T-helper 1 cell treated with Interleukin-12 subunit alpha and Interleukin-12 subunit beta and Interleukin-4 antibody, amounts not matched to agents 30 ng/mL and 1 ng/mL, for 36 hours (primary cell): ENCODE results near the gene A2ML1. TPM values are rescaled to one million over a fixed set of nuclear protein-coding genes. Genes with fewer than 3 reads are reported as not detected.
"Not testable (repeated sequence)": the region's sequence is repeated elsewhere in the genome, so short reads cannot be mapped to it uniquely, and the experiment has no call there.

Source experiments
- intact Hi-C: fragments of 100-400 bp; cut with micrococcal nuclease; formaldehyde crosslinking; loops from one replicate; pipeline ENCODE4 v1.15.1; 2024
- total RNA-seq: library from RNA; stranded (reverse); gene quantifications from 2 replicates; pipeline ENCODE4 v1.2.3, GENCODE V29; 2022

The A2ML1 gene
- not detected in 2 replicates for total RNA-seq

GRCh38 chr12:8822298-8822697, at the start of gene A2ML1:
A2ML1 (plus strand) TSS chr12:8822621; CDS start chr12:8822652, 31 bp downstream.
- intact Hi-C loops = no loop called here

DNA sequence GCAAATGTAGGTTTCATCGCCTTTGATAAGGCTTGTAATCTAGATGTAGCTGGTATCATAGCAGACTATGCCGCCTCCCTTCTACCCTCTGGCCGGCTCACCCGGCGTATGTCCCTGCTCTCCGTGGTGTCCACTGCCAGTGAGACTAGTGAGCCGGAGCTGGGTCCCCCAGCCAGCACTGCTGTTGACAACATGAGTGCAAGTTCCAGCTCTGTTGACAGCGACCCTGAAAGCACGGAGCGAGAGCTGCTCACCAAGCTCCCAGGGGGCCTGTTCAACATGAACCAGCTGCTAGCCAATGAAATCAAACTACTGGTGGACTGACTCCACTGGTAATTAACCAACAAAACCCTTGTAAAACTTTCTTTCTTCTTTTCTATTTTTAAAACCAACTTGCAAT, 49.0 kb upstream of the A2ML1 start:
- intact Hi-C loops = no loop called here

- intact Hi-C loops = no loop called here
These were observed 43.1 kb upstream of the A2ML1 start for GRCh38 chr12:8779281-8779680.

DNA sequence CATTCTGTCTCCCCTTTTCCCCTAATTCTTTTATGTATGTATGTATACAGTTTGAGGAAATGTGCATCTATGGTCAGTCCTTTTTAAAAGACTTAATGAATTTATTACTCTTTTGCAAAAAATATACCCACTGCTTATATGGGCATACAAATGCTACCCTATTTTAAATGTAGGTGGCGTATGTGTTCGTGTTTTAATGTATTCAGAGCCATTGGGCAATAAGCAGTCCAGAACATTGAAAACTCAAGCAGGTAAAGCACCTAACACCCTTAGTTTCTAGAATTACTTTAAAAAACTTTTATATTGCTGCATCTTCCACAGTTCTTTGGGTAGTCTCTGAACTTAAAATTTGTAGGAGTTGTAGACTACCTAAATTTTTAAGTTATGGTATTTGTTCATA, 42.6 kb upstream of the A2ML1 start:
- intact Hi-C loops = loop anchor here (1.0 to 10.0 kb wide), 3 partner anchors 110 to 575 kb away; no protein-coding TSS in a partner anchor

- intact Hi-C loops = loop anchor here (1.0 to 10.0 kb wide), 3 partner anchors 110 to 576 kb away; no protein-coding TSS in a partner anchor
These were observed 42.0 kb upstream of the A2ML1 start for GRCh38 chr12:8780389-8780788.

- intact Hi-C loops = loop anchor here (2.0 to 10.0 kb wide), 2 partner anchors 267 to 577 kb away; no protein-coding TSS in a partner anchor
These were observed 40.9 kb upstream of the A2ML1 start for GRCh38 chr12:8781381-8782127.

DNA sequence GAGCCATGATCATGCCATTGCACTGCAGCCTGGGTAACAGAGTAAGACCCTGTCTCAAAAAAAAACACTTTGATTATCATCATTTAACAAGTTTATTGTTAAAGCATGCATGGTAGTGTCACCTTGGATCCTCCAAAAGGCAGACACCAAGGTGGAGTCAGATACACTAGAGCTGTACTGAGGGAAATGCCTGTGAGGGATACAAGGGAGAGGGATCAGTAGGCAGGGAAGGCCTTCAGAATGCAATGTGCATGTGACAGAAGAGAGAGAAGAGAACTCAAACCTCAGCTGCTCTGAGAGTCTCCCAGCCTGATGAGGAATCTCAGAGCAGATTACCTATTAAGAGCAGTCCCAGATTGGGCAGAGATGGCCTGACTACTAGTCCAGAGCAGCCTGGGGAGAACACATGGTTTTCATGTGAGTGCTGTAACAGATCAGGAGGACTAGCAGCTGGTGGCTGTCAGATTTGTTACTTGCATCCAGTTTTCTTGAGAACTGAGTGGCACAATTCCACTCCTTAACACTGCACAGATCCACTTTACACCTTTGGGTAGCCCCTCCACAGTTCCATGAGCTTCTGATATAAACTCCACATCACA, 38.0 kb upstream of the A2ML1 start:
- intact Hi-C loops = loop anchor here (10.0 kb wide), 1 partner anchor 580 kb away; no protein-coding TSS in a partner anchor

DNA sequence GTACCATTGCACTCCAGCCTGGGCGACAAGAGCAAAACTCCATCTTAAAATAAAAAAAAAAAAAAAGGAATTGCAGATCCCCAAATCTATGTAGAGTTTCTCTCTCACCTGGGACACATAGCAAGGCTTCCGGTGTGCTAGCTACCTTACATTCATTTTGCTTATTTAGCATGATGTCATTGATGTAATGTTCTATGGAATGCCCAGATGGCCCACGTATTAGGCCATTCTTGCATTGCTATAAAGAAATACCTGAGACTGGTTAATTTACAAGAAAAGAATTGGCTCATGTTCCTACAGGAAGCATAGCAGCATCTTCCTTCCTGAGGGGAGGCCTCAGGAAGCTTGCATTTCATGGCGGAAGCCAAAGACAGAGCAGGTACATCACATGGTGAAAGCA, 36.9 kb upstream of the A2ML1 start:
- intact Hi-C loops = loop anchor here (10.0 kb wide), 1 partner anchor 581 kb away; no protein-coding TSS in a partner anchor

- intact Hi-C loops = loop anchor here (10.0 kb wide), 1 partner anchor 582 kb away; no protein-coding TSS in a partner anchor
These were observed 35.2 kb upstream of the A2ML1 start for GRCh38 chr12:8787206-8787605.

DNA sequence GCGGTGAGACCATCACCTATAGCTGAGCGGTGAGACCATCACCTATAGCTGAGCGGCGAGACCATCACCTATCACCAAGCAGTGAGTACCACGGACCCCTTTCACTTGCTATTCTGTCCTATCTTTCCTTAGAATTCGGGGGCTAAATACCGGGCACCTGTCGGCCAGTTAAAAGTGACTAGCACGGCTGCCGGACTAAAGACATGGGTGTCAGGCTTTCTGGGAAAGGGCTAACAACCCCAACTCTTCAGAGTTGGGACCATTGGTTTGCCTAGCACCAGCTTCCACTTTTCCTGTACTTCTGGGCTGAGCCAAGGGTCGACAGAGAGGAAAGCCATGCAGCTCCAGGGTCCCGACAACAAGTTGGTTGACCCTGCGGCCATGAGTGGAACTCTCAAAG, 33.7 kb upstream of the A2ML1 start:
- intact Hi-C loops = loop anchor here (10.0 kb wide), 1 partner anchor 584 kb away; no protein-coding TSS in a partner anchor

- intact Hi-C loops = loop anchor here (10.0 kb wide), 1 partner anchor 585 kb away; no protein-coding TSS in a partner anchor
These were observed 32.9 kb upstream of the A2ML1 start for GRCh38 chr12:8789341-8790013.

DNA sequence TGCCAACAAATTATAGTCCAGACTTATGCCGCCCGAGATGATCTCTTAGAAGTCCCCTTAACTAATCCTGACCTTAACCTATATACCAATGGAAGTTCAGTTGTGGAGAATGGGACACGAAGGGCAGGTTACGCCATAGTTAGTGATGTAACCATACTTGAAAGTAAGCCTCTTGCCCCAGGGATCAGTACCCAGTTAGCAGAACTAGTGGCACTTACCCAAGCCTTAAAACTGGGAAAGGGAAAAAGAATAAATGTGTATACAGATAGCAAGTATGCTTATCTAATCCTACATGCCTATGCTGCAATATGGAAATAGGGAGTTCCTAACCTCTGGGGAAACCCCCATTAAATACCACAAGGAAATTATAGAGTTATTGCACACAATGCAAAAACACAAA, 29.2 kb upstream of the A2ML1 start:
- intact Hi-C loops = not testable (repeated sequence)

GRCh38 chr12:8794611-8795010, 27.8 kb upstream of the A2ML1 start:
- intact Hi-C loops = not testable (repeated sequence)

GRCh38 chr12:8796831-8797626, 25.4 kb upstream of the A2ML1 start:
- intact Hi-C loops = no loop called here

DNA sequence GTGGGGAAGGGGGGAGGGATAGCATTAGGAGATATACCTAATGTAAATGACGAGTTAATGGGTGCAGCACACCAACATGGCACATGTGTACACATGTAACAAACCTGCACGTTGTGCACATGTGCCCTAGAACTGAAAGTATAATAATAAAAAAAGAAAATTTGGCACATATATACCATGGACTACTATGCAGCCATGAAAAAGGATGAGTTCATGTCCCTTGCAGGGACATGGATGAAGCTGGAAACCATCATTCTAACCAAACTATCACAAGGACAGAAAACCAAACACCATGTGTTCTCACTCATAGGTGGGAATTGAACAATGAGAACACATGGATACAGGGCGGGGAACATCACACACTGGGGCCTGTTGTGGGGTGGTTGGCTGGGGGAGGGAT, 21.2 kb upstream of the A2ML1 start:
- intact Hi-C loops = not testable (repeated sequence)

DNA sequence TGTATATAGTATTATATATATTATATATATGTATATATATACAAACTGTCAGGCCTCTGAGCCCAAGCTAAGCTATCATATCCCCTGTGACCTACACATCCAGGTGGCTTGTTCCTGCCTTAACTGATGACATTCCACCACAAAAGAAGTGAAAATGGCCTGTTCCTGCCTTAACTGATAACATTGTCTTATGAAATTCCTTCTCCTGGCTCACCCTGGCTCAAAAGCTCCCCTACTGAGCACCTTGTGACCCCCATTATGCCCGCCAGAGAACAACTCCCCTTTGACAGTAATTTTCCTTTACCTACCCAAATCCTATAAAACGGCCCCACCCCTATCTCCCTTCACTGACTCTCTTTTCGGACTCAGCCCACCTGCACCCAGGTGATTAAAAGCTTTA, 17.6 kb upstream of the A2ML1 start:
- intact Hi-C loops = not testable (repeated sequence)

- intact Hi-C loops = not testable (repeated sequence)
These were observed 16.9 kb upstream of the A2ML1 start for GRCh38 chr12:8805487-8805886.

DNA sequence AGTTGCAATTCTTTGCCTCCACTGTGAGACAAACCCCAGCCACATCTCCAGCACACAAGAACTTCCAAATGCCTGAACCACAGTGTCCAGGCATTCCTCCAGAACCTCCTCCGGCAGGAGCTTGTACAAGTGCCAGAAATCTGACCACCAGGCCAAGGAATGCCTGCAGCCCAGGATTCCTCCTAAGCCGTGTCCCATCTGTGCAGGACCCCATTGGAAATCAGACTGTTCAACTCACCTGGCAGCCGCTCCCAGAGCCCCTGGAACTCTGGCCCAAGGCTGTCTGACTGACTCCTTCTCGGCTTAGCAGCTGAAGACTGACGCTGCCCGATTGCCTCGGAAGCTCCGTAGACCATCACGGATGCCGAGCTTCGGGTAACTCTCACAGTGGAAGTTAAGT, 15.3 kb upstream of the A2ML1 start:
- intact Hi-C loops = not testable (repeated sequence)

- intact Hi-C loops = not testable (repeated sequence)
These were observed 12.3 kb upstream of the A2ML1 start for GRCh38 chr12:8810112-8810511.

- intact Hi-C loops = no loop called here
These were observed 8.7 kb upstream of the A2ML1 start for GRCh38 chr12:8813572-8814357.
